ENCODE measurements around the gene EREG.
"Not testable (repeated sequence)": the region's sequence is repeated elsewhere in the genome, so short reads cannot be mapped to it uniquely, and the experiment has no call there.

Gene EREG

DNA sequence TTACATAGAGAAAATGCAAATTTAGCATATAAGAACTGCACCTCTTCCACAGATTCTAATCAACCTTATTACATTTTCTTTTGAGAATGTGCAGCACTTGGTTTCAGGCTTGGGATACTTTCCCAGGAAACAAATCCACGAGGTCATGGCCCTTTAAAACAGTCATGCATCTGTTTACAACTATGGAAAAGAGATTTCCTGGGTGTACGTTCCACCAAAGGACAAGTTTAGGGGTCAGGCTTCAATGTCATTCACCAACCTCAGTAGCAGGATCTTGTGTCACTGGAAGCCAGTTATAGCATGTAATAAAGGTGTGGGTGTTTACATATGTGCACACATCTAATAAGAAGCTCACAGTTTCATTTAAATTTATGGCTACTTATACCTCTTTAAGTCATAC is 30.7 kb downstream of the EREG start:
- Histone ChIP-seq H3K14ac (ENCODE audit: low read length) (no peak overlapping the region), H3K4me3 (ENCODE audit: low read depth, low read length) (no peak overlapping the region), H2AK5ac (ENCODE audit: low read length) (no peak overlapping the region), H3K4me1 (ENCODE audit: control insufficient read depth in 1 of 2, insufficient read depth in 2 of 2, low read length in 2 of 2) (no peaks in the 10 kb centered on the region), H3K27me3 (ENCODE audit: insufficient read depth, low read length) (no peaks in the 10 kb centered on the region), H4K8ac (ENCODE audit: low read depth, low read length) (no peak overlapping the region), H3K4me2 (ENCODE audit: low read length) (no peak overlapping the region), H3K27ac (ENCODE audit: low read depth, low read length) (no peak overlapping the region), H4K91ac (ENCODE audit: low read depth, low read length) (no peak overlapping the region), H3K18ac (ENCODE audit: low read length) (no peak overlapping the region), H3K23ac (ENCODE audit: low read length) (no peak overlapping the region), H2BK120ac (ENCODE audit: insufficient read depth, low read length, poor library complexity) (no peak overlapping the region), H2BK12ac (ENCODE audit: low read length) (no peak overlapping the region), H2AFZ (ENCODE audit: insufficient read depth, low read length, poor library complexity) (no peak overlapping the region), H2BK5ac (ENCODE audit: low read depth, low read length, poor library complexity) (no peak overlapping the region), H4K12ac (ENCODE audit: low read depth, low read length) (no peak overlapping the region), H3K4ac (ENCODE audit: low read depth, low read length) (no peak overlapping the region), H3K79me2 (ENCODE audit: control insufficient read depth, insufficient read depth, low read length, poor library complexity) (no peaks in the 10 kb centered on the region), H3K9ac (ENCODE audit: low read length) (no peak overlapping the region), H3K36me3 (ENCODE audit: control insufficient read depth in 1 of 2, insufficient read depth in 2 of 2, low read length in 2 of 2) (no peaks in the 10 kb centered on the region), H3K79me1 (ENCODE audit: low read length) (no peaks in the 10 kb centered on the region), H3K9me3 (ENCODE audit: insufficient read depth, low read depth, low read length) (no peaks in the 10 kb centered on the region)
- DNase-seq = no peak
- no CpG with 5 or more reads among the region's 2 CpGs for WGBS (ENCODE audit: extremely low coverage, insufficient coverage, insufficient read length)

DNA sequence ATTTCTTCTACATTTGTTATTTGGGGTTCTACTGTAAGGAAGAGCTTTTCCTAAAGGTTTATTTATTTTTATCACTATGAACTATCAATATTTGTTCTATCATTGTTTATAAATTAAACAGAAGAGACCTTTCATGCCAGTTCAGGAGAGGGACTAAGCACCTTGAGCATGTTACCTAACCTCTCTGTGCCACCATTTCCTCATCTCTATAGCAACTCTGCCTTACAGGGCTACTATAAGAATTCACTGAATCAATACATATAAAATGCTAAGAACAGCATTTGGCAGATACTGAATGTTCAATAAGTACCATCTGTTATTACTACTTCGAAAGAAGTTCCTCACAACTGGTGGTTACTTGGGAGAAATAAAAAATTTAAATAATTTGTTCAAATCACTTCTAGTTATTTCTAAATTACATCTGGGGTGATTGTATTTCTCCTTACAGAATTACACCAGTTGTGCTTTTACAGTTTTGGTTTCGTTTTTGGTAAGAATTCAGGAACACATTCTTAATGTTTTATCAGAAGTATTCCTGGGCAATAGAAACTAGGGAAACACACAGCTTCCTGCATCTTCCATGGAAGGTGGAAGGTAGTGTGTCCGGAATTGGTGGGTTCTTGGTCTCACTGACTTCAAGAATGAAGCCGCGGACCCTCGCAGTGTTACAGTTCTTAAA is 32.9 kb downstream of the EREG start:
- Histone ChIP-seq H4K91ac (ENCODE audit: low read depth, low read length) (no peak overlapping the region), H4K12ac (ENCODE audit: low read depth, low read length) (no peak overlapping the region), H3K14ac (ENCODE audit: low read length) (no peak overlapping the region), H3K27ac (ENCODE audit: low read depth, low read length) (no peak overlapping the region), H3K36me3 (ENCODE audit: control insufficient read depth in 1 of 2, insufficient read depth in 2 of 2, low read length in 2 of 2) (no peaks in the 10 kb centered on the region), H2AFZ (ENCODE audit: insufficient read depth, low read length, poor library complexity) (no peak overlapping the region), H3K9ac (ENCODE audit: low read length) (no peak overlapping the region), H3K79me1 (ENCODE audit: low read length) (no peaks in the 10 kb centered on the region), H3K18ac (ENCODE audit: low read length) (no peak overlapping the region), H3K79me2 (ENCODE audit: control insufficient read depth, insufficient read depth, low read length, poor library complexity) (no peaks in the 10 kb centered on the region), H3K27me3 (ENCODE audit: insufficient read depth, low read length) (no peaks in the 10 kb centered on the region), H2AK5ac (ENCODE audit: low read length) (no peak overlapping the region), H2BK120ac (ENCODE audit: insufficient read depth, low read length, poor library complexity) (no peak overlapping the region), H2BK12ac (ENCODE audit: low read length) (no peak overlapping the region), H2BK5ac (ENCODE audit: low read depth, low read length, poor library complexity) (no peak overlapping the region), H3K4ac (ENCODE audit: low read depth, low read length) (no peak overlapping the region), H3K9me3 (ENCODE audit: insufficient read depth, low read depth, low read length) (no peaks in the 10 kb centered on the region), H4K8ac (ENCODE audit: low read depth, low read length) (no peak overlapping the region), H3K4me2 (ENCODE audit: low read length) (no peak overlapping the region), H3K23ac (ENCODE audit: low read length) (no peak overlapping the region), H3K4me1 (ENCODE audit: control insufficient read depth in 1 of 2, insufficient read depth in 2 of 2, low read length in 2 of 2) (no peaks in the 10 kb centered on the region), H3K4me3 (ENCODE audit: low read depth, low read length) (no peak overlapping the region)
- no CpG with 5 or more reads among the region's 6 CpGs for WGBS (ENCODE audit: extremely low coverage, insufficient coverage, insufficient read length)
- DNase-seq = no peak

DNA sequence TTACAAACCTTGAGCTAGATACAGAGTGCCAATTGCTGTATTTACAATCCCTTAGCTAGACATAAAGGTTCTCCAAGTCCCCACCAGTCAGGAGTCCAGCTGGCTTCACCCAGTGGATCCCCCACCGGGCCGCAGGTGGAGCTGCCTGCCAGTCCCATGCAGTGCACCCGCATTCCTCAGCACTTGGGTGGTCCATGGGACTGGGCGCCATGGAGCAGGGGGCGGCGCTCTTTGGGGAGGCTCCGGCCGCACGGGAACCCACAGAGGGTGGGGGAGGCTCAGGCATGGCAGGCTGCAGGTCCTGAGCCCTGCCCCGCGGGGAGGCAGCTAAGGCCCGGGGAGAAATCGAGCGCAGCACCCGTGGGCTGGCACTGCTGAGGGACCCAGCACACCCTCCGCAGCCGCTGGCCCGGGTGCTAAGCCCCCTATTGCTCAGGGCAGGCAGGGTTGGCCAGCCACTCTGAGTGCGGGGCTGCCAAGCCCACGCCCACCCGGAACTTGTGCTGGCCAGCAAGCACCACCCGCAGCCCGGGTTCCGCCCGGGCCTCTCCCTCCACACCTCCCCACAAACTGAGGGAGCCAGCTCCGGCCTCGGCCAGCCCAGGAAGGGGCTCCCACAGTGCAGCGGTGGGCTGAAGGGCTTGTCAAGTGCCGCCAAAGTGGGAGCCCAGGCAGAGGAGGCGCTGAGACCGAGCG is 34.1 kb downstream of the EREG start:
- not testable (repeated sequence) for H3K4ac ChIP-seq (ENCODE audit: low read depth, low read length); H2BK5ac ChIP-seq (ENCODE audit: low read depth, low read length, poor library complexity); H3K4me3 ChIP-seq (ENCODE audit: low read depth, low read length); H2BK12ac ChIP-seq (ENCODE audit: low read length); H3K9me3 ChIP-seq (ENCODE audit: insufficient read depth, low read depth, low read length); H3K14ac ChIP-seq (ENCODE audit: low read length); H4K12ac ChIP-seq (ENCODE audit: low read depth, low read length); H3K9ac ChIP-seq (ENCODE audit: low read length); H3K27me3 ChIP-seq (ENCODE audit: insufficient read depth, low read length); H2AK5ac ChIP-seq (ENCODE audit: low read length); H3K18ac ChIP-seq (ENCODE audit: low read length); H4K91ac ChIP-seq (ENCODE audit: low read depth, low read length); H2AFZ ChIP-seq (ENCODE audit: insufficient read depth, low read length, poor library complexity); H3K79me2 ChIP-seq (ENCODE audit: control insufficient read depth, insufficient read depth, low read length, poor library complexity); H3K4me1 ChIP-seq (ENCODE audit: control insufficient read depth in 1 of 2, insufficient read depth in 2 of 2, low read length in 2 of 2); H3K27ac ChIP-seq (ENCODE audit: low read depth, low read length); H3K79me1 ChIP-seq (ENCODE audit: low read length); DNase-seq; H3K4me2 ChIP-seq (ENCODE audit: low read length); H3K36me3 ChIP-seq (ENCODE audit: control insufficient read depth in 1 of 2, insufficient read depth in 2 of 2, low read length in 2 of 2); H2BK120ac ChIP-seq (ENCODE audit: insufficient read depth, low read length, poor library complexity); H4K8ac ChIP-seq (ENCODE audit: low read depth, low read length); H3K23ac ChIP-seq (ENCODE audit: low read length)
- WGBS (ENCODE audit: extremely low coverage, insufficient coverage, insufficient read length) = no CpG with 5 or more reads among the region's 32 CpGs

DNA sequence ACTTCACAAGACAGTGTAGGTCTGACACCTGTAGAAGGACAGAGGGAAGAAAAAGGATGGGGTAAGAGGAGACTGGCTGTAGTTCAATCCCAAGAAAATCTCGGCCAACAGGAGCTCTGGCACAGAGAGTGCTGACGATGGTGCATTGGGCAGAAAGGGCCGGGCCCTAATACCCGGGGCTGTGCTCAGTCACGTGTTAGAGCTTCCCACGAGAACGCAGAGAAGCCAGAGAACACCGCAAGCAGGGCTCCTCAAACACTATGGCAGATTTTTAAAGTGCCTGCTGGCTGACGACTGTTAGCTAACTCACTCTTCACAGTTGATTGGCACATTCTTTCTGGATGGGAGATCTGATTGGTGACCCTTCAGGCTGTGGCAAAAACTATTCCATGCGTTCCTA is 35.5 kb downstream of the EREG start:
- Histone ChIP-seq H3K27me3 (ENCODE audit: insufficient read depth, low read length) (no peaks in the 10 kb centered on the region), H4K91ac (ENCODE audit: low read depth, low read length) (no peak overlapping the region), H3K4me3 (ENCODE audit: low read depth, low read length) (no peak overlapping the region), H3K79me1 (ENCODE audit: low read length) (no peaks in the 10 kb centered on the region), H3K9ac (ENCODE audit: low read length) (no peak overlapping the region), H2BK120ac (ENCODE audit: insufficient read depth, low read length, poor library complexity) (no peak overlapping the region), H3K23ac (ENCODE audit: low read length) (no peak overlapping the region), H2AK5ac (ENCODE audit: low read length) (no peak overlapping the region), H3K36me3 (ENCODE audit: control insufficient read depth in 1 of 2, insufficient read depth in 2 of 2, low read length in 2 of 2) (no peaks in the 10 kb centered on the region), H3K9me3 (ENCODE audit: insufficient read depth, low read depth, low read length) (no peaks in the 10 kb centered on the region), H3K4ac (ENCODE audit: low read depth, low read length) (no peak overlapping the region), H4K12ac (ENCODE audit: low read depth, low read length) (no peak overlapping the region), H2BK5ac (ENCODE audit: low read depth, low read length, poor library complexity) (no peak overlapping the region), H4K8ac (ENCODE audit: low read depth, low read length) (no peak overlapping the region), H3K27ac (ENCODE audit: low read depth, low read length) (no peak overlapping the region), H3K18ac (ENCODE audit: low read length) (no peak overlapping the region), H3K4me2 (ENCODE audit: low read length) (no peak overlapping the region), H2AFZ (ENCODE audit: insufficient read depth, low read length, poor library complexity) (no peak overlapping the region), H3K4me1 (ENCODE audit: control insufficient read depth in 1 of 2, insufficient read depth in 2 of 2, low read length in 2 of 2) (no peaks in the 10 kb centered on the region), H3K14ac (ENCODE audit: low read length) (no peak overlapping the region), H2BK12ac (ENCODE audit: low read length) (no peak overlapping the region), H3K79me2 (ENCODE audit: control insufficient read depth, insufficient read depth, low read length, poor library complexity) (no peaks in the 10 kb centered on the region)
- peak; percentile 14 to 42 for DNase-seq
- WGBS (ENCODE audit: extremely low coverage, insufficient coverage, insufficient read length) = no CpG with 5 or more reads among the region's 10 CpGs

Measured in trophoblast cell (in vitro differentiated cells and primary cell).